Natural killer cell (primary cell): ENCODE results near the gene RRBP1. TPM values are rescaled to one million over a fixed set of nuclear protein-coding genes. Genes with fewer than 3 reads are reported as not detected.
A peak's percentile ranks its signal among the peaks of the same experiment; 100 is the strongest.

Experiments
- ATAC-seq, 3 donors: fragments of 150-1000 bp in 2 of 3; fragments of 200-7000 bp in 1 of 3; cut with Tn5 transposase; 1 replicate in 1 of 3; 2 replicates in 2 of 3; pipeline ENCODE4 v1.10.0; 2021; ENCODE audit warnings: mild to moderate bottlenecking in 2 of 3, moderate library complexity in 2 of 3
- DNase-seq, 2 donors: peaks; one replicate each; pipeline versions ENCODE4 v3.0.0 to v3.0.0-alpha.2; 2013 to 2021; ENCODE audit warnings: mixed read lengths in 1 of 2
- H3K27ac ChIP-seq: one replicate; pipeline ENCODE4 v1.5.1; 2013; ENCODE audit warnings: mild to moderate bottlenecking, low read length
- H3K27me3 ChIP-seq: one replicate; pipeline ENCODE4 v1.6.1; 2013; ENCODE audit warnings: low read length; ENCODE audit not compliant: control insufficient read depth, insufficient read depth
- H3K36me3 ChIP-seq: one replicate; pipeline ENCODE4 v1.6.1; 2013; ENCODE audit warnings: low read length; ENCODE audit not compliant: control insufficient read depth, insufficient read depth
- H3K4me1 ChIP-seq: one replicate; pipeline ENCODE4 v1.6.1; 2013; ENCODE audit warnings: low read length; ENCODE audit not compliant: control insufficient read depth, insufficient read depth
- H3K4me3 ChIP-seq: one replicate; pipeline ENCODE4 v1.5.1; 2013; ENCODE audit warnings: low read length
- H3K9me3 ChIP-seq: one replicate; pipeline ENCODE4 v1.6.1; 2013; ENCODE audit warnings: low read length; ENCODE audit not compliant: control insufficient read depth, insufficient read depth
- H3K27ac Mint-ChIP-seq, 2 donors: one replicate each; pipeline ENCODE4 v1.8.0; 2022; ENCODE audit warnings: mild to moderate bottlenecking in 2 of 2, mixed read lengths in 2 of 2, moderate library complexity in 1 of 2
- H3K27me3 Mint-ChIP-seq, 2 donors: one replicate each; pipeline ENCODE4 v1.8.0; 2022; ENCODE audit warnings: low read depth in 2 of 2, mixed read lengths in 2 of 2
- H3K36me3 Mint-ChIP-seq: one replicate; pipeline ENCODE4 v1.8.0; 2022; ENCODE audit warnings: mixed read lengths
- H3K4me1 Mint-ChIP-seq, 2 donors: one replicate each; pipeline ENCODE4 v1.8.0; 2022; ENCODE audit warnings: mixed read lengths in 2 of 2
- H3K4me3 Mint-ChIP-seq: one replicate; pipeline ENCODE4 v1.8.0; 2022; ENCODE audit warnings: mild to moderate bottlenecking, moderate library complexity, mixed read lengths
- H3K9me3 Mint-ChIP-seq, 2 donors: one replicate each; pipeline ENCODE4 v1.8.0; 2022; ENCODE audit warnings: mixed read lengths in 2 of 2
- CTCF ChIP-seq: fragments of 200-600 bp; IDR thresholded peaks from one replicate; pipeline ENCODE4 v1.8.0; 2022; ENCODE audit warnings: antibody characterized with exemption
- WGBS: methylation state at CpG from one replicate; pipeline ENCODE4 v1.1.7; 2013; ENCODE audit warnings: missing lambda C conversion rate; ENCODE audit not compliant: insufficient coverage; 5-methylcytosine and 5-hydroxymethylcytosine counted together
- intact Hi-C: fragments of 100-400 bp; cut with micrococcal nuclease; formaldehyde crosslinking; loops from one replicate; pipeline ENCODE4 v1.14.2; 2022
- total RNA-seq, 4 donors: library from RNA; stranded (reverse); fragments of 120-200 nt in 1 of 4; gene quantifications; one replicate each; pipeline versions ENCODE4 v1.2.3 to v1.2.4, GENCODE V29; 2013 to 2022

The RRBP1 gene
- total RNA-seq, 3 donors from 2014 or later (not counting 1 experiment from before 2014, with no cell fraction given): 88.3 to 95.4 (median 90.1) TPM

GRCh38 chr20:17667445-17667844 lies 14.6 kb downstream of the RRBP1 start:
- H3K27ac ChIP-seq: no peak overlapping the region
- peaks cover 60 to 72% of the 10 kb centered on the region in 2 donors for H3K4me1 Mint-ChIP-seq
- no peaks in the 10 kb centered on the region for H3K9me3 ChIP-seq
- H3K36me3 ChIP-seq: peaks cover 2% of the 10 kb centered on the region
- H3K27ac Mint-ChIP-seq: peak overlapping the region in 1 of 2 donors; percentile 15
- H3K4me3 ChIP-seq: no peak overlapping the region
- no peaks in the 10 kb centered on the region for H3K27me3 ChIP-seq
- H3K4me1 ChIP-seq: peaks cover 42% of the 10 kb centered on the region
- ATAC-seq (no peak), DNase-seq (no peak)
- no peaks in the 10 kb centered on the region for H3K27me3 Mint-ChIP-seq
- no peaks in the 10 kb centered on the region for H3K9me3 Mint-ChIP-seq
- H3K36me3 Mint-ChIP-seq: no peaks in the 10 kb centered on the region
- no peak overlapping the region for H3K4me3 Mint-ChIP-seq
- WGBS: 92% methylated on average over 3 of the region's 3 CpGs
- intact Hi-C loops: no loop called here
- TF ChIP-seq CTCF: no peak

GRCh38 chr20:17666481-17666880 lies 15.6 kb downstream of the RRBP1 start:
- H3K4me3 Mint-ChIP-seq: no peak overlapping the region
- peak overlapping the region in 1 of 2 donors; percentile 74 for H3K27ac Mint-ChIP-seq
- H3K27me3 Mint-ChIP-seq: no peaks in the 10 kb centered on the region
- Histone ChIP-seq H3K27ac (no peak overlapping the region), H3K27me3 (no peaks in the 10 kb centered on the region), H3K4me1 (peaks cover 45% of the 10 kb centered on the region), H3K9me3 (no peaks in the 10 kb centered on the region), H3K4me3 (no peak overlapping the region), H3K36me3 (peaks cover 2% of the 10 kb centered on the region)
- intact Hi-C loops: no loop called here
- 100% methylated on average over 1 of the region's 2 CpGs for WGBS
- no peak for TF ChIP-seq CTCF
- H3K4me1 Mint-ChIP-seq: peaks cover 62 to 78% of the 10 kb centered on the region in 2 donors
- no peaks in the 10 kb centered on the region for H3K36me3 Mint-ChIP-seq
- ATAC-seq: no peak
- DNase-seq: no peak
- H3K9me3 Mint-ChIP-seq: no peaks in the 10 kb centered on the region

GRCh38 chr20:17665756-17666155 lies 16.3 kb downstream of the RRBP1 start:
- Histone ChIP-seq H3K27me3 (no peaks in the 10 kb centered on the region), H3K4me3 (no peak overlapping the region), H3K27ac (no peak overlapping the region), H3K9me3 (no peaks in the 10 kb centered on the region), H3K36me3 (peaks cover 2% of the 10 kb centered on the region), H3K4me1 (peaks cover 44% of the 10 kb centered on the region)
- Mint-ChIP-seq H3K36me3 (no peaks in the 10 kb centered on the region), H3K27me3 (no peaks in the 10 kb centered on the region), H3K27ac (peak overlapping the region; percentile 66 to 74), H3K4me3 (peak overlapping the region; percentile 21), H3K9me3 (no peaks in the 10 kb centered on the region), H3K4me1 (peaks cover 59 to 78% of the 10 kb centered on the region in 2 donors)
- TF ChIP-seq CTCF: no peak
- DNase-seq (no peak), ATAC-seq (no peak)
- intact Hi-C loops: loop anchor here (2.0 kb wide), 1 partner anchor 15 kb away; no protein-coding TSS in a partner anchor
- WGBS: 86% methylated on average over 1 of the region's 2 CpGs

- H3K9me3 Mint-ChIP-seq: no peaks in the 10 kb centered on the region
- peak; percentile 48 to 66 (median 54) for ATAC-seq
- no peak overlapping the region for H3K4me3 ChIP-seq
- peak overlapping the region; percentile 31 for H3K27ac ChIP-seq
- H3K4me1 Mint-ChIP-seq: peaks cover 70 to 84% of the 10 kb centered on the region in 2 donors
- H3K27me3 ChIP-seq: no peaks in the 10 kb centered on the region
- no peak for TF ChIP-seq CTCF
- H3K36me3 Mint-ChIP-seq: peaks cover 7% of the 10 kb centered on the region
- no peaks in the 10 kb centered on the region for H3K9me3 ChIP-seq
- peaks cover 44% of the 10 kb centered on the region for H3K4me1 ChIP-seq
- H3K4me3 Mint-ChIP-seq: peak overlapping the region; percentile 61
- intact Hi-C loops: loop anchor here (2.0 kb wide), 1 partner anchor 17 kb away; no protein-coding TSS in a partner anchor
- no peak for DNase-seq
- WGBS: 35% methylated on average over 10 of the region's 11 CpGs
- H3K36me3 ChIP-seq: peaks cover 6% of the 10 kb centered on the region
- H3K27ac Mint-ChIP-seq: peak overlapping the region; percentile 66 to 74
- H3K27me3 Mint-ChIP-seq: no peaks in the 10 kb centered on the region
These were observed 17.9 kb downstream of the RRBP1 start for GRCh38 chr20:17664025-17664633.
